ENCODE data around the gene SLC25A2.
"Not testable (repeated sequence)": the region's sequence is repeated elsewhere in the genome, so short reads cannot be mapped to it uniquely, and the experiment has no call there.

The SLC25A2 gene

GRCh38 chr5:141303756-141304155 lies at the start of gene SLC25A2:
TSS of gene SLC25A2 (minus strand) at chr5:141304049. CDS start at chr5:141303865, 184 bp downstream.
- TF ChIP-seq CTCF (IDR thresholded peaks at IDR 0.05; ENCODE audit: control extremely low read depth, extremely low read depth, low read depth, missing control alignments) = no peak
- POLR2A ChIA-PET = no interaction called here
- no peak for DNase-seq (ENCODE audit: extremely low spot score)
- CTCF ChIA-PET = interaction anchor here (0.8 kb wide), 1 partner anchor 16 kb away, joined by 3 read pairs; no protein-coding TSS in a partner anchor

- TF ChIP-seq CTCF (IDR thresholded peaks at IDR 0.05; ENCODE audit: control extremely low read depth, extremely low read depth, low read depth, missing control alignments) = no peak
- no peak for DNase-seq (ENCODE audit: extremely low spot score)
- ChIA-PET CTCF (interaction anchor here (1.1 to 3.2 kb wide), 6 partner anchors 21 to 212 kb away, joined by 3 to 14 read pairs (median 6); partner anchors contain the start of genes PCDHGA1, PCDHGA10 and TAF7), POLR2A (no interaction called here)
Measured at GRCh38 chr5:141351591-141351990, 47.7 kb upstream of the SLC25A2 start.

GRCh38 chr5:141349917-141350619 lies 46.2 kb upstream of the SLC25A2 start, which contains the start of gene PCDHGB1:
TSS of gene PCDHGB1 (plus strand) at chr5:141350099. CDS start at chr5:141350261, 162 bp downstream.
- TF ChIP-seq CTCF (IDR thresholded peaks at IDR 0.05; ENCODE audit: control extremely low read depth, extremely low read depth, low read depth, missing control alignments) = peak; percentile 62
- POLR2A ChIA-PET = no interaction called here
- DNase-seq (ENCODE audit: extremely low spot score) = peak; percentile 68
- CTCF ChIA-PET = interaction anchor here (0.6 to 3.2 kb wide), 13 partner anchors 8 to 214 kb away, joined by 3 to 14 read pairs (median 4); partner anchors contain the start of genes PCDHB14, PCDHGA1, PCDHGA10 and PCDHGA2

GRCh38 chr5:141346017-141346416 lies 42.2 kb upstream of the SLC25A2 start:
- POLR2A ChIA-PET; DNase-seq (ENCODE audit: extremely low spot score): not testable (repeated sequence)
- CTCF ChIA-PET = interaction anchor here (1.3 to 1.9 kb wide), 2 partner anchors 8 to 11 kb away, joined by 3 to 8 read pairs; partner anchors contain the start of gene PCDHGA2

- no peak for TF ChIP-seq CTCF (IDR thresholded peaks at IDR 0.05; ENCODE audit: control extremely low read depth, extremely low read depth, low read depth, missing control alignments)
- POLR2A ChIA-PET = no interaction called here
- DNase-seq (ENCODE audit: extremely low spot score) = no peak
- CTCF ChIA-PET = interaction anchor here (1.3 to 1.6 kb wide), 2 partner anchors 10 to 67 kb away, joined by 3 to 5 read pairs; partner anchors contain the start of gene PCDHGA10
Measured at GRCh38 chr5:141345327-141345726, 41.5 kb upstream of the SLC25A2 start.

- ChIA-PET CTCF (interaction anchor here (1.0 to 2.3 kb wide), 7 partner anchors 13 to 220 kb away, joined by 4 to 7 read pairs (median 5); partner anchors contain the start of genes PCDHGA1, PCDHGA10, PCDHGA12 and PCDHGB2), POLR2A (no interaction called here)
Measured at GRCh38 chr5:141343953-141344463, 40.2 kb upstream of the SLC25A2 start.

More at GRCh38 chr5:141343953-141344463, 40.2 kb upstream of the SLC25A2 start:
- DNase-seq (ENCODE audit: extremely low spot score) = no peak
- no peak for TF ChIP-seq CTCF (IDR thresholded peaks at IDR 0.05; ENCODE audit: control extremely low read depth, extremely low read depth, low read depth, missing control alignments)

Measured in GM10248 (cell line).